KMS-11 (cell line): ENCODE measurements around the gene ARL5B.

Experiments
- H2AFZ ChIP-seq: fragments of 200-600 bp; sonication (generic); 2 replicates; pipeline ENCODE4 v1.6.1; 2016; ENCODE audit warnings: antibody characterized with exemption, mixed run types, low read depth
- H3K27ac ChIP-seq: fragments of 200-600 bp; sonication (generic); 2 replicates; pipeline ENCODE4 v1.6.1; 2016; ENCODE audit warnings: mild to moderate bottlenecking, mixed run types
- H3K27me3 ChIP-seq: fragments of 200-600 bp; sonication (generic); 2 replicates; pipeline ENCODE4 v1.6.1; 2017; ENCODE audit warnings: mild to moderate bottlenecking, low read depth, mixed run types, moderate library complexity; ENCODE audit not compliant: insufficient read depth
- H3K36me3 ChIP-seq: fragments of 200-600 bp; sonication (generic); 2 replicates; pipeline ENCODE4 v1.6.1; 2017; ENCODE audit warnings: mild to moderate bottlenecking, mixed run types; ENCODE audit not compliant: insufficient read depth
- H3K4me1 ChIP-seq: fragments of 200-600 bp; sonication (generic); 2 replicates; pipeline ENCODE4 v1.6.1; 2016; ENCODE audit warnings: mild to moderate bottlenecking, low read depth, mixed run types; ENCODE audit not compliant: poor library complexity, severe bottlenecking
- H3K4me2 ChIP-seq: fragments of 200-600 bp; sonication (generic); 2 replicates; pipeline ENCODE4 v1.7.0; 2016; ENCODE audit warnings: mild to moderate bottlenecking, mixed run types
- H3K4me3 ChIP-seq: fragments of 200-600 bp; sonication (generic); IDR thresholded peaks from 2 replicates; pipeline ENCODE4 v1.6.1; 2017; ENCODE audit warnings: low read depth, low read length, mixed read lengths; ENCODE audit not compliant: insufficient read depth
- H3K79me2 ChIP-seq: fragments of 200-600 bp; sonication (generic); 2 replicates; pipeline ENCODE4 v1.6.1; 2016; ENCODE audit warnings: low read depth, mixed run types; ENCODE audit not compliant: insufficient read depth
- H3K9ac ChIP-seq: fragments of 200-600 bp; sonication (generic); 2 replicates; pipeline ENCODE4 v1.6.1; 2016; ENCODE audit warnings: mild to moderate bottlenecking, mixed run types
- H4K20me1 ChIP-seq: fragments of 200-600 bp; sonication (generic); 2 replicates; pipeline ENCODE4 v1.6.1; 2016; ENCODE audit warnings: mild to moderate bottlenecking, mixed run types; ENCODE audit not compliant: insufficient read depth
- CTCF ChIP-seq: fragments of 200-600 bp; sonication (generic); conservative IDR thresholded peaks from 2 replicates; pipeline ENCODE4 v1.6.1; 2017; ENCODE audit warnings: low read depth, mild to moderate bottlenecking, antibody characterized with exemption, low read length, moderate library complexity, mixed read lengths

Gene ARL5B

GRCh38 chr10:18664841-18665478 lies 5.7 kb downstream of the ARL5B start:
- Histone ChIP-seq H3K27me3 (no peaks in the 10 kb centered on the region), H4K20me1 (no peaks in the 10 kb centered on the region), H3K79me2 (peaks cover 79% of the 10 kb centered on the region), H2AFZ (no peak overlapping the region), H3K27ac (no peak overlapping the region), H3K9ac (no peak overlapping the region), H3K36me3 (no peaks in the 10 kb centered on the region), H3K4me2 (no peak overlapping the region), H3K4me3 (no peak overlapping the region), H3K4me1 (peaks cover 11% of the 10 kb centered on the region)
- TF ChIP-seq CTCF = no peak

GRCh38 chr10:18665815-18666558 lies 6.8 kb downstream of the ARL5B start:
- no peak overlapping the region for H3K4me2 ChIP-seq
- peaks cover 8% of the 10 kb centered on the region for H3K4me1 ChIP-seq
- H3K27me3 ChIP-seq = no peaks in the 10 kb centered on the region
- H3K36me3 ChIP-seq = no peaks in the 10 kb centered on the region
- H4K20me1 ChIP-seq = no peaks in the 10 kb centered on the region
- no peak for TF ChIP-seq CTCF
- no peak overlapping the region for H3K4me3 ChIP-seq
- H3K79me2 ChIP-seq = peaks cover 69% of the 10 kb centered on the region
- H3K9ac ChIP-seq = no peak overlapping the region
- no peak overlapping the region for H2AFZ ChIP-seq
- no peak overlapping the region for H3K27ac ChIP-seq

GRCh38 chr10:18666810-18667209 lies 7.6 kb downstream of the ARL5B start:
- Histone ChIP-seq H3K4me3 (no peak overlapping the region), H3K4me2 (no peak overlapping the region), H3K27ac (no peak overlapping the region), H3K79me2 (peaks cover 61% of the 10 kb centered on the region), H3K4me1 (no peaks in the 10 kb centered on the region), H3K9ac (no peak overlapping the region), H3K27me3 (no peaks in the 10 kb centered on the region), H3K36me3 (no peaks in the 10 kb centered on the region), H2AFZ (no peak overlapping the region), H4K20me1 (no peaks in the 10 kb centered on the region)
- TF ChIP-seq CTCF = no peak

- H3K9ac ChIP-seq = no peak overlapping the region
- no peak overlapping the region for H3K4me2 ChIP-seq
- no peaks in the 10 kb centered on the region for H4K20me1 ChIP-seq
- no peak overlapping the region for H2AFZ ChIP-seq
- peaks cover 49% of the 10 kb centered on the region for H3K79me2 ChIP-seq
- no peak overlapping the region for H3K27ac ChIP-seq
- H3K36me3 ChIP-seq = no peaks in the 10 kb centered on the region
- no peaks in the 10 kb centered on the region for H3K27me3 ChIP-seq
- no peaks in the 10 kb centered on the region for H3K4me1 ChIP-seq
- H3K4me3 ChIP-seq = no peak overlapping the region
- no peak for TF ChIP-seq CTCF
Observed at GRCh38 chr10:18668026-18668425, 8.8 kb downstream of the ARL5B start.
